Heart left ventricle (tissue), 16 donors: ENCODE results near the gene ATP1A4. TPM values are rescaled to one million over a fixed set of nuclear protein-coding genes. Genes with fewer than 3 reads are reported as not detected.

Experiments used
- ATAC-seq, 4 donors: fragments of 200-7000 bp; cut with Tn5 transposase; one replicate each; pipeline ENCODE4 v1.9.1; 2020 to 2022; ENCODE audit warnings: moderate library complexity in 4 of 4, mild to moderate bottlenecking in 3 of 4, moderate number of reproducible peaks in 1 of 4
- DNase-seq, 5 donors: peaks; one replicate each; pipeline ENCODE4 v3.0.0-alpha.2; 2020
- H3K27ac ChIP-seq, 12 donors: fragments of 200-600 bp; sonication (generic) in 4 of 12; one replicate each; pipeline versions ENCODE4 v1.5.0 to v1.8.0; 2016 to 2022; ENCODE audit warnings: mild to moderate bottlenecking in 2 of 12
- H3K27me3 ChIP-seq, 9 donors: fragments of 200-600 bp; sonication (generic) in 2 of 9; one replicate each; pipeline versions ENCODE4 v1.5.1 to v1.8.0; 2016 to 2022; ENCODE audit warnings: mild to moderate bottlenecking in 3 of 9
- H3K36me3 ChIP-seq, 9 donors: fragments of 200-600 bp; sonication (generic) in 2 of 9; one replicate each; pipeline versions ENCODE4 v1.5.0 to v1.8.0; 2018 to 2022; ENCODE audit warnings: mild to moderate bottlenecking in 2 of 9
- H3K4me1 ChIP-seq, 12 donors: fragments of 200-600 bp; sonication (generic) in 4 of 12; one replicate each; pipeline versions ENCODE4 v1.5.0 to v1.8.0; 2016 to 2022; ENCODE audit warnings: mild to moderate bottlenecking in 3 of 12
- H3K4me3 ChIP-seq, 12 donors: fragments of 200-600 bp; sonication (generic) in 4 of 12; one replicate each; pipeline versions ENCODE4 v1.5.0 to v1.8.0; 2017 to 2022; ENCODE audit warnings: mild to moderate bottlenecking in 9 of 12, moderate library complexity in 4 of 12
- H3K9me3 ChIP-seq, 12 donors: fragments of 200-600 bp; sonication (generic) in 4 of 12; one replicate each; pipeline versions ENCODE4 v1.5.0 to v1.8.0; 2016 to 2022; ENCODE audit warnings: mild to moderate bottlenecking in 1 of 12
- CTCF ChIP-seq, 12 donors: fragments of 200-600 bp; sonication (generic) in 4 of 12; IDR thresholded peaks; one replicate each; pipeline versions ENCODE4 v1.5.0 to v1.8.0; 2018 to 2022; ENCODE audit warnings: antibody characterized with exemption in 12 of 12, mild to moderate bottlenecking in 5 of 12
- POLR2A ChIP-seq, 2 donors: fragments of 450-650 bp; IDR thresholded peaks; one replicate each; pipeline ENCODE4 v1.6.1; 2017; ENCODE audit warnings: antibody characterized with exemption in 2 of 2, mild to moderate bottlenecking in 2 of 2, moderate library complexity in 2 of 2
- WGBS, 4 donors: extraction: QIAGEN DNeasy Blood & Tissue Kit in 2 of 4; methylation state at CpG; one replicate each; pipeline versions ENCODE4 v1.1.5 to v1.1.7; 2013 to 2018; 5-methylcytosine and 5-hydroxymethylcytosine counted together
- intact Hi-C, 10 donors: fragments of 100-400 bp; cut with DNase I; formaldehyde crosslinking; loops; one replicate each; pipeline versions ENCODE4 v1.11.1 to v1.14.2; 2022
- polyA plus RNA-seq, 2 donors: library from polyadenylated mRNA; stranded (reverse); fragments of 200-250 nt; gene quantifications; one replicate each; pipeline ENCODE4 v1.2.3, GENCODE V29; 2013
- total RNA-seq, 9 donors: library from RNA; depleted of rRNA in 2 of 9; stranded (reverse); fragments of >200 nt in 2 of 9; fragmentation: NEBNext Ultra II Directional in 3 of 9; extraction: Animal tissue kit (Norgen Biotek cat#: 25700) in 3 of 9; gene quantifications; one replicate each; pipeline versions ENCODE4 v1.1.0 to v1.2.4, GENCODE V29; 2016 to 2023
- donor health status: ischemic (EF 13 %, LVEDD 7.1; RV severe dilation, severe dysfunction).
- donor health status: healthy with polysubstance abuse.
- donor health status: DM: no; HTN: yes; CAD: no.
- donor health status: DM: no; HTN: no; CAD: no.
- donor health status: ischemic (EF 25% LVEDD 6.9; RV normal size, moderate dysfunction).
- donor health status: ischemic (EF 25% LVEDD 5.7; RV mildly dilated, moderate dysfunction).
- donor health status: healthy.
- donor health status: DM: yes; HTN: yes; CAD: no.
- donor health status: ischemic (EF 35%, LVEDD 5.7; RV mildly dilated, moderate dysfunction).
- donor health status: nonischemic (EF 11% LVEDD 7.7; RV severe dilation, severe dysfunction).
- donor health status: DM: yes; HTN: yes; CAD: no.
- donor health status: PGD.
- donor health status: ischemic (EF 29% LVEDD 5.4; RV normal size, mild dysfunction).
- donor health status: nonischemic (EF 23%, LVEDD 6.1; RV moderate dilation, normal function).

ATP1A4 gene
- total and polyA plus RNA-seq, 11 donors, result 0.09 to 1.3 (median 0.25) TPM; not detected in 6

- Histone ChIP-seq H3K36me3 (peaks cover 0 to 35% (median 12%) of the 10 kb centered on the region in 9 donors), H3K27me3 (no peaks in the 10 kb centered on the region), H3K4me3 (peak overlapping the region in 2 of 12 donors; percentile 61 to 73), H3K9me3 (no peaks in the 10 kb centered on the region), H3K4me1 (peaks cover 0 to 65% (median 36%) of the 10 kb centered on the region in 12 donors), H3K27ac (peak overlapping the region in 2 of 12 donors; percentile 81 to 92)
- no peak for DNase-seq
- 79 to 93% (median 88%) methylated on average over 3 of the region's 3 CpGs for WGBS, 4 donors
- ATAC-seq, result no peak
- intact Hi-C loops, result loop anchor here in 3 of 10 donors (2.0 to 10.0 kb wide), 3 partner anchors 14 to 76 kb away; partner anchors contain the start of gene CASQ1 (in 1 of the 3)
- TF ChIP-seq POLR2A (IDR thresholded peaks at IDR 0.05) (no peak), CTCF (IDR thresholded peaks at IDR 0.05) (no peak)
Measured at GRCh38 chr1:160118928-160119327, 32.5 kb upstream of the ATP1A4 start.

- WGBS, 4 donors, result 84 to 88% (median 87%) methylated on average over 5 of the region's 5 CpGs
Measured at GRCh38 chr1:160120797-160121196, 30.6 kb upstream of the ATP1A4 start.

GRCh38 chr1:160121388-160121787 lies 30.0 kb upstream of the ATP1A4 start:
- Histone ChIP-seq H3K4me3 (no peak overlapping the region), H3K4me1 (peaks cover 0 to 71% (median 32%) of the 10 kb centered on the region in 12 donors), H3K36me3 (peaks cover 0 to 58% (median 22%) of the 10 kb centered on the region in 9 donors), H3K9me3 (no peaks in the 10 kb centered on the region), H3K27me3 (no peaks in the 10 kb centered on the region), H3K27ac (peak overlapping the region in 3 of 12 donors; percentile 25 to 52 (median 36))
- DNase-seq, result no peak
- 80 to 95% (median 88%) methylated on average over 1 of the region's 1 CpG for WGBS, 4 donors
- ATAC-seq, result no peak
- intact Hi-C loops, result no loop called here
- TF ChIP-seq CTCF (IDR thresholded peaks at IDR 0.05) (no peak), POLR2A (IDR thresholded peaks at IDR 0.05) (no peak)

More at GRCh38 chr1:160120797-160121196, 30.6 kb upstream of the ATP1A4 start:
- peaks cover 0 to 69% (median 30%) of the 10 kb centered on the region in 12 donors for H3K4me1 ChIP-seq
- H3K27me3 ChIP-seq, result no peaks in the 10 kb centered on the region
- intact Hi-C loops, result no loop called here
- TF ChIP-seq POLR2A (IDR thresholded peaks at IDR 0.05) (no peak), CTCF (IDR thresholded peaks at IDR 0.05) (no peak)
- peaks cover 0 to 52% (median 16%) of the 10 kb centered on the region in 9 donors for H3K36me3 ChIP-seq
- no peaks in the 10 kb centered on the region for H3K9me3 ChIP-seq
- DNase-seq (no peak), ATAC-seq (no peak)
- peak overlapping the region in 3 of 12 donors; percentile 19 to 52 (median 25) for H3K27ac ChIP-seq
- no peak overlapping the region for H3K4me3 ChIP-seq

GRCh38 chr1:160122978-160123495 lies 28.4 kb upstream of the ATP1A4 start:
- DNase-seq (no peak), ATAC-seq (no peak)
- TF ChIP-seq POLR2A (IDR thresholded peaks at IDR 0.05) (no peak), CTCF (IDR thresholded peaks at IDR 0.05) (no peak)
- H3K9me3 ChIP-seq, result no peaks in the 10 kb centered on the region
- H3K36me3 ChIP-seq, result peaks cover 0 to 74% (median 36%) of the 10 kb centered on the region in 9 donors
- 84 to 93% (median 87%) methylated on average over 15 to 16 of the region's 16 CpGs for WGBS, 4 donors
- no peak overlapping the region for H3K4me3 ChIP-seq
- intact Hi-C loops, result no loop called here
- H3K27ac ChIP-seq, result peak overlapping the region in 5 of 12 donors; percentile 60 to 80 (median 71)
- H3K27me3 ChIP-seq, result no peaks in the 10 kb centered on the region
- H3K4me1 ChIP-seq, result peaks cover 0 to 83% (median 37%) of the 10 kb centered on the region in 12 donors
